ENCODE data around the gene TGFBRAP1.

- no peak for TF ChIP-seq CTCF (conservative IDR thresholded peaks at IDR 0.05; ENCODE audit: low read depth, low read length)
- no peak for TF ChIP-seq EZH2 (IDR thresholded peaks at IDR 0.05; ENCODE audit: borderline replicate concordance, low read depth, low read length, poor library complexity, severe bottlenecking)
Observed at GRCh38 chr2:105241443-105241842, 88.1 kb downstream of the TGFBRAP1 start, which contains the start of gene GPR45.
